Measurements from ENCODE around the gene ESRP2. TPM values are rescaled to one million over a fixed set of nuclear protein-coding genes. Genes with fewer than 3 reads are reported as not detected.

ESRP2 gene
- total RNA-seq, 1 experiment from 2014 or later = 27.0 TPM

GRCh38 chr16:68274441-68274840 lies 38.5 kb upstream of the ESRP2 start:
- ChIA-PET CTCF (no interaction called here), POLR2A (interaction anchor here (0.6 kb wide), 1 partner anchor 37 kb away, joined by 3 read pairs; no protein-coding TSS in a partner anchor)
- no peaks in the 10 kb centered on the region for H3K36me3 ChIP-seq (ENCODE audit: control insufficient read depth, insufficient read depth, low read length)
- H3K27me3 ChIP-seq (ENCODE audit: control insufficient read depth, insufficient read depth, low read length) = no peaks in the 10 kb centered on the region
- no peaks in the 10 kb centered on the region; the same call in 1 of the 2 replicates for H3K4me1 ChIP-seq (ENCODE audit: control insufficient read depth, insufficient read depth, low read length)
- DNase-seq (ENCODE audit: low read depth, low spot score) (no peak), ATAC-seq (no peak)
- no peaks in the 10 kb centered on the region for H3K9me3 ChIP-seq (ENCODE audit: control insufficient read depth, insufficient read depth, low read depth, low read length)
- intact Hi-C loops (cut with micrococcal nuclease; ENCODE audit: unreplicated experiment) = no loop called here
- TF ChIP-seq SIN3A (IDR thresholded peaks at IDR 0.05; ENCODE audit: borderline replicate concordance, insufficient read depth, low read depth, low read length) = no peak
- no peak for TF ChIP-seq REST (IDR thresholded peaks at IDR 0.05; ENCODE audit: insufficient read depth in 1 of 2, low read depth in 2 of 2, low read length in 1 of 2)
- TF ChIP-seq TCF7L2 (IDR thresholded peaks at IDR 0.05; ENCODE audit: low read depth, low read length) = no peak
- TF ChIP-seq POLR2AphosphoS5 (IDR thresholded peaks at IDR 0.05; ENCODE audit: low read depth, low read length) = no peak
- no TSS peak for BruUV-seq (replicated peaks)
- in situ Hi-C loops (cut with HindIII; ENCODE audit: low pct_unique_long_range_greater_than_20kb, low sequenced_read_pairs) = no loop called here
- no peak overlapping the region for H3K27ac ChIP-seq (ENCODE audit: low read length)
- no peak overlapping the region for H3K4me3 ChIP-seq (ENCODE audit: low read depth in 2 of 2, low read length in 2 of 2)

DNA sequence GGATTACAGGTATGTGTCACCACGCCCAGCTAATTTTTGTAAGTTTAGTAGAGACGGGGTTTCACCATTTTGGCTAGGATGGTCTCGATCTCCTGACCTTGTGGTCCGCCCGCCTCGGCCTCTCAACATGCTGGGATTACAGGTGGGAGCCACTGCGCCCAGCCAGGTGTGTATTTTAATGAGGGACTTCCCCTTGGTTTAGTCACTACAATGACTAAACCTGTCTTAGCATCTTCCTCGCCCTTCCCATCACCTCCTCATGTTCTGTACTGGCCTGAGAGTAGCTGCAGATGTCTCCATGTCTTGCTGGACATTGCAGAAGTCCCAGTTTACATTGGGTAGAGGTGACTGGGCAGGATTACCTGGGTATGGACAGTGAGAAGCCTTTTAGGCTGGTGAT lies 38.0 kb upstream of the ESRP2 start:
- BruUV-seq (replicated peaks) = no TSS peak
- TF ChIP-seq SIN3A (IDR thresholded peaks at IDR 0.05; ENCODE audit: borderline replicate concordance, insufficient read depth, low read depth, low read length) = no peak
- no peak for TF ChIP-seq POLR2AphosphoS5 (IDR thresholded peaks at IDR 0.05; ENCODE audit: low read depth, low read length)
- no peak for TF ChIP-seq REST (IDR thresholded peaks at IDR 0.05; ENCODE audit: insufficient read depth in 1 of 2, low read depth in 2 of 2, low read length in 1 of 2)
- TF ChIP-seq TCF7L2 (IDR thresholded peaks at IDR 0.05; ENCODE audit: low read depth, low read length) = no peak
- TF ChIP-seq, protein P1, sequence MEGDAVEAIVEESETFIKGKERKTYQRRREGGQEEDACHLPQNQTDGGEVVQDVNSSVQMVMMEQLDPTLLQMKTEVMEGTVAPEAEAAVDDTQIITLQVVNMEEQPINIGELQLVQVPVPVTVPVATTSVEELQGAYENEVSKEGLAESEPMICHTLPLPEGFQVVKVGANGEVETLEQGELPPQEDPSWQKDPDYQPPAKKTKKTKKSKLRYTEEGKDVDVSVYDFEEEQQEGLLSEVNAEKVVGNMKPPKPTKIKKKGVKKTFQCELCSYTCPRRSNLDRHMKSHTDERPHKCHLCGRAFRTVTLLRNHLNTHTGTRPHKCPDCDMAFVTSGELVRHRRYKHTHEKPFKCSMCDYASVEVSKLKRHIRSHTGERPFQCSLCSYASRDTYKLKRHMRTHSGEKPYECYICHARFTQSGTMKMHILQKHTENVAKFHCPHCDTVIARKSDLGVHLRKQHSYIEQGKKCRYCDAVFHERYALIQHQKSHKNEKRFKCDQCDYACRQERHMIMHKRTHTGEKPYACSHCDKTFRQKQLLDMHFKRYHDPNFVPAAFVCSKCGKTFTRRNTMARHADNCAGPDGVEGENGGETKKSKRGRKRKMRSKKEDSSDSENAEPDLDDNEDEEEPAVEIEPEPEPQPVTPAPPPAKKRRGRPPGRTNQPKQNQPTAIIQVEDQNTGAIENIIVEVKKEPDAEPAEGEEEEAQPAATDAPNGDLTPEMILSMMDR (IDR thresholded peaks at IDR 0.05) = no peak
- in situ Hi-C loops (cut with HindIII; ENCODE audit: low pct_unique_long_range_greater_than_20kb, low sequenced_read_pairs) (no loop called here), intact Hi-C loops (cut with micrococcal nuclease; ENCODE audit: unreplicated experiment) (no loop called here)
- H3K27ac ChIP-seq (ENCODE audit: low read length) = no peak overlapping the region
- no peak overlapping the region for H3K4me3 ChIP-seq (ENCODE audit: low read depth in 2 of 2, low read length in 2 of 2)
- H3K27me3 ChIP-seq (ENCODE audit: control insufficient read depth, insufficient read depth, low read length) = no peaks in the 10 kb centered on the region
- H3K4me1 ChIP-seq (ENCODE audit: control insufficient read depth, insufficient read depth, low read length) = no peaks in the 10 kb centered on the region; the same call in 1 of the 2 replicates
- ChIA-PET POLR2A (interaction anchor here (0.6 kb wide), 1 partner anchor 37 kb away, joined by 3 read pairs; no protein-coding TSS in a partner anchor), CTCF (no interaction called here)
- no peak for DNase-seq (ENCODE audit: low read depth, low spot score)
- no peaks in the 10 kb centered on the region for H3K36me3 ChIP-seq (ENCODE audit: control insufficient read depth, insufficient read depth, low read length)
- ATAC-seq = no peak
- no peaks in the 10 kb centered on the region for H3K9me3 ChIP-seq (ENCODE audit: control insufficient read depth, insufficient read depth, low read depth, low read length)
